Transverse colon (tissue), 4 donors: Measurements from ENCODE around the gene SPATC1L. TPM values are rescaled to one million over a fixed set of nuclear protein-coding genes. Genes with fewer than 3 reads are reported as not detected.

Experiments
- DNase-seq: peaks from one replicate; pipeline ENCODE4 v3.0.0-alpha.2; 2019
- H3K27ac ChIP-seq, 4 donors: fragments of 200-600 bp; sonication (generic); 2 replicates each; pipeline ENCODE4 v1.5.1; 2016 to 2018; ENCODE audit warnings: inconsistent platforms in 4 of 4
- H3K27me3 ChIP-seq: fragments of 200-600 bp; sonication (generic); 2 replicates; pipeline ENCODE4 v1.5.1; 2017; ENCODE audit warnings: inconsistent platforms
- H3K36me3 ChIP-seq, 4 donors: fragments of 200-600 bp; sonication (generic); 2 replicates each; pipeline ENCODE4 v1.5.1; 2017 to 2019; ENCODE audit warnings: inconsistent platforms in 4 of 4
- H3K4me1 ChIP-seq, 4 donors: fragments of 200-600 bp; sonication (generic); 2 replicates each; pipeline ENCODE4 v1.5.1; 2017 to 2020; ENCODE audit warnings: inconsistent platforms in 4 of 4
- H3K4me3 ChIP-seq, 4 donors: fragments of 200-600 bp; sonication (generic); 1 replicate in 1 of 4; 2 replicates in 3 of 4; pipeline versions ENCODE4 v1.5.1 to v1.6.1; 2017 to 2019; ENCODE audit warnings: inconsistent platforms in 4 of 4
- H3K9me3 ChIP-seq, 2 donors: fragments of 200-600 bp; sonication (generic); 2 replicates each; pipeline ENCODE4 v1.5.1; 2017 to 2019; ENCODE audit warnings: inconsistent platforms in 2 of 2
- EP300 ChIP-seq: sonication (generic); formaldehyde crosslinking; IDR thresholded peaks from one replicate; pipeline ENCODE4 v1.6.1; 2017; ENCODE audit warnings: antibody characterized with exemption, low read depth
- POLR2A ChIP-seq: fragments of 450-650 bp; IDR thresholded peaks from one replicate; pipeline ENCODE4 v1.6.1; 2016; ENCODE audit warnings: antibody characterized with exemption, mild to moderate bottlenecking, moderate library complexity
- POLR2AphosphoS5 ChIP-seq, 3 donors: sonication (generic); formaldehyde crosslinking; IDR thresholded peaks; one replicate each; pipeline ENCODE4 v1.6.1; 2016; ENCODE audit warnings: antibody characterized with exemption in 3 of 3
- WGBS, 2 donors: methylation state at CpG; one replicate each; pipeline ENCODE4 v1.1.5; 2018; ENCODE audit warnings: low coverage in 1 of 2; 5-methylcytosine and 5-hydroxymethylcytosine counted together
- in situ Hi-C, 4 donors: fragments of 200-750 bp; cut with MboI; loops; one replicate each; pipeline versions ENCODE4 v1.15.0 to v1.15.1; 2017; ENCODE audit warnings: low sequenced_read_pairs in 3 of 4, low pct_ligation_motif_present in 1 of 4, low pct_unique_long_range_greater_than_20kb in 1 of 4
- intact Hi-C: fragments of 100-400 bp; cut with DNase I; formaldehyde crosslinking; loops from one replicate; pipeline ENCODE4 v1.15.1; 2023; ENCODE audit warnings: low total_unique reads
- total RNA-seq, 4 donors: library from RNA; depleted of rRNA; stranded (reverse); fragments of >200 nt; gene quantifications; one replicate each; pipeline ENCODE4 v1.1.0, GENCODE V29; 2016
- TF ChIP-seq, protein P1 (sequence below), 5 experiments: fragments of 200-600 bp in 3 of 5; fragments of 450-650 bp in 2 of 5; sonication (generic) in 3 of 5; IDR thresholded peaks; 1 replicate in 2 of 5; 2 replicates in 3 of 5; pipeline ENCODE4 v1.5.1; 2016 to 2017; ENCODE audit warnings: antibody characterized with exemption in 5 of 5, inconsistent platforms in 3 of 5, mild to moderate bottlenecking in 2 of 5, moderate library complexity in 1 of 5

SPATC1L gene
- total RNA-seq, 4 donors from 2014 or later, result 1.2 to 11.0 (median 8.5) TPM; not detected in 1

DNA sequence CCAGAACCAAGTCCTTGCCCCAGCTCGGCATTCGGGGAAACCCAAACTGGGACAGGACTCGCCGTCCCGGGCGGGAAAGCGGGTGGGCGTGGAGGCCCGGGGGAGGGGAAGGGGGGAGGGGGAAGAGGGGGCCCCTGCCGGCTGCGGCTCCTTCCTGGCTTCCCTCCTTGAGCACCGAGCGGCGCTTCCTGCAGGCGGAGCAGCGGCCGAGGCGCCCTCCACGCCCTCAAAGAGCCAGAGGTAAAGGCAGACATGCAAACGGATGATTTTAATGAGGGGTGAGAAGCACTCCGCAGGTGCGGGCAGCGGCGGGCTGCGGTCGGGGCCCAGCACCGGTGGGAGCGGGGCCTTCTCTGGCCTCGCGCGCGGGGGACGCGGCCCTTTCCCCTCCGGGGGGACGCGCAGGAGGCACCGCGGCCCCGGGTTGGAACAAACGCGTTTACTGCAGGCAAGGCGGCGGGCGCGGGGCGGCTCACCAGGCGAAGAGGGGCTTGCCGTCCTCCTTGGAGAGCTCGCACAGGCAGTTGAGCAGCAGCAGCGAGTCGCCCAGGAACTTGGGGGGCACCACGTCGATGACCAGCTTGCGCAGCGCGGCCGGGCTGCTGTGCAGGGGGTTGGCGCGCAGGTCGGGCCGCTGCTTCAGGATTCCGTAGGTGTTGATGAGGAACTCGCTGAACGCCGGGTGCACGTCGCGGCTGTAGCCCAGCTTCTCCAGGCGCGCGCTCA, 23.2 kb downstream of the SPATC1L start:
- WGBS, 2 donors, result 64% methylated on average over 70 of the region's 72 CpGs; no CpG with 5 or more reads in 1 of the 2 donors
- peak; percentile 5 for DNase-seq
- in situ Hi-C loops (no loop called here), intact Hi-C loops (no loop called here)
- Histone ChIP-seq H3K27me3 (peaks cover 29% of the 10 kb centered on the region), H3K4me1 (peaks cover 0 to 3% (median 0%) of the 10 kb centered on the region in 4 donors), H3K9me3 (no peaks in the 10 kb centered on the region), H3K36me3 (no peaks in the 10 kb centered on the region), H3K27ac (no peak overlapping the region), H3K4me3 (peak overlapping the region in 1 of 4 donors; percentile 21)
- TF ChIP-seq, protein P1, sequence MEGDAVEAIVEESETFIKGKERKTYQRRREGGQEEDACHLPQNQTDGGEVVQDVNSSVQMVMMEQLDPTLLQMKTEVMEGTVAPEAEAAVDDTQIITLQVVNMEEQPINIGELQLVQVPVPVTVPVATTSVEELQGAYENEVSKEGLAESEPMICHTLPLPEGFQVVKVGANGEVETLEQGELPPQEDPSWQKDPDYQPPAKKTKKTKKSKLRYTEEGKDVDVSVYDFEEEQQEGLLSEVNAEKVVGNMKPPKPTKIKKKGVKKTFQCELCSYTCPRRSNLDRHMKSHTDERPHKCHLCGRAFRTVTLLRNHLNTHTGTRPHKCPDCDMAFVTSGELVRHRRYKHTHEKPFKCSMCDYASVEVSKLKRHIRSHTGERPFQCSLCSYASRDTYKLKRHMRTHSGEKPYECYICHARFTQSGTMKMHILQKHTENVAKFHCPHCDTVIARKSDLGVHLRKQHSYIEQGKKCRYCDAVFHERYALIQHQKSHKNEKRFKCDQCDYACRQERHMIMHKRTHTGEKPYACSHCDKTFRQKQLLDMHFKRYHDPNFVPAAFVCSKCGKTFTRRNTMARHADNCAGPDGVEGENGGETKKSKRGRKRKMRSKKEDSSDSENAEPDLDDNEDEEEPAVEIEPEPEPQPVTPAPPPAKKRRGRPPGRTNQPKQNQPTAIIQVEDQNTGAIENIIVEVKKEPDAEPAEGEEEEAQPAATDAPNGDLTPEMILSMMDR (IDR thresholded peaks at IDR 0.05), result no peak
- TF ChIP-seq EP300 (no peak), POLR2A (no peak), POLR2AphosphoS5 (IDR thresholded peaks at IDR 0.05) (no peak)

DNA sequence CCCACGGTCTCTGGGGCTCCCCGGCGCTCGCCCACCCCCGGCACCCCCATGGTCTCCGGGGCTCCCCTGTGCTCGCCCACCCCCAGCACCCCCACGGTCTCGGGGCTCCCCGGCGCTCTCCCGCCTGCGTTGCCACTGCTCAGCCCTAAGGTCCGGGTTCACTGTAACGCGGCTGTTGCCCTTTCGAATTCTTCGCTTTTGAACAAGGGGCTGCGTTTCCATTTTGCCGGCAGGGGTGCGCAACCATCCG, 23.7 kb downstream of the SPATC1L start:
- 90 to 100% methylated on average over 5 to 16 of the region's 22 CpGs for WGBS, 2 donors
- in situ Hi-C loops, result no loop called here
- TF ChIP-seq, protein P1 (IDR thresholded peaks at IDR 0.05), result no peak
- TF ChIP-seq POLR2AphosphoS5 (IDR thresholded peaks at IDR 0.05) (no peak), POLR2A (no peak), EP300 (no peak)
- Histone ChIP-seq H3K36me3 (no peaks in the 10 kb centered on the region), H3K27me3 (peaks cover 29% of the 10 kb centered on the region), H3K4me1 (peaks cover 0 to 3% (median 0%) of the 10 kb centered on the region in 4 donors), H3K27ac (no peak overlapping the region), H3K9me3 (no peaks in the 10 kb centered on the region), H3K4me3 (no peak overlapping the region)
- peak; percentile 5 for DNase-seq
- intact Hi-C loops, result no loop called here

DNA sequence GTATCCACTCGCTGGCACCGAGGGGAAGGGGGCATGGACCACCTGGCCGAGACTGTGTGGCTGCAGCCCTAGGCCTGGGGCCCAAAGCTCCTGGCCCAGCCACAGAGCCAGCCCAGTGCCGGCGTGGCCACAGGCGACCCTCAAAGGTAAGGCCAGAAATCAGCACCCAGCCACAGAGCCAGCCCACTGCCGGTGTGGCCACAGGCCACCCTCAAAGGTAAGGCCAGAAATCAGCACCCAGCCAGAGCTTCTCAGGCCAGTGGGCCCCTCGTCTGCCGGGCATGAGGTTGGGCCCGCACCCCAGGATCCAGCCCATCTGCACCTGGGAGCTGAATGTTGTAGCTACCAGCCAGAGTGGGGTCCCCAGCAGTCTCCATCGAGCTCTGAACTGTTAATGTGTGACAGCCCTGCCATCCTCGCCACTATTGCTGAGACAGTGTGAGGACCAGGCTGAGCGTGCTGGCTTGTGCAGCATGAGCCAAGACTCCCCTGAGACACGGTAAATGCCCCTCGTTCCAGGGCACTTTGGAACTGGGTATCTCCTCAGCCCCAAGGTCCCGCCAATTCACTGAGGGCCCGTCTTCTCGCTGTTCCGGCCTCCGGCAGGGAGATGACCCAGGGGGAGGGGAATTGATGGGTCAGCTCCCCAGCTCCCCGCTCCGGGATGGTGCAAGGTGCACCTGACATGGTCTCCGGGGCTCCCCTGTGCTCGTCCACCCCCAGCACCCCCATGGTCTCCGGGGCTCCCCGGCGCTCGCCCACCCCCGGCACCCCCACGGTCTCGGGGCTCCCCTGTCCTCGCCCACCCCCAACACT, 24.2 kb downstream of the SPATC1L start:
- no peak overlapping the region for H3K4me3 ChIP-seq
- 96 to 100% methylated on average over 2 to 28 of the region's 32 CpGs for WGBS, 2 donors
- peaks cover 0 to 3% (median 0%) of the 10 kb centered on the region in 4 donors for H3K4me1 ChIP-seq
- H3K9me3 ChIP-seq, result no peaks in the 10 kb centered on the region
- H3K27ac ChIP-seq, result no peak overlapping the region
- in situ Hi-C loops (no loop called here), intact Hi-C loops (no loop called here)
- DNase-seq, result no peak
- H3K36me3 ChIP-seq, result no peaks in the 10 kb centered on the region
- H3K27me3 ChIP-seq, result peaks cover 29% of the 10 kb centered on the region
- TF ChIP-seq EP300 (no peak), POLR2A (no peak), POLR2AphosphoS5 (IDR thresholded peaks at IDR 0.05) (no peak)
- TF ChIP-seq, protein P1 (IDR thresholded peaks at IDR 0.05), result no peak

DNA sequence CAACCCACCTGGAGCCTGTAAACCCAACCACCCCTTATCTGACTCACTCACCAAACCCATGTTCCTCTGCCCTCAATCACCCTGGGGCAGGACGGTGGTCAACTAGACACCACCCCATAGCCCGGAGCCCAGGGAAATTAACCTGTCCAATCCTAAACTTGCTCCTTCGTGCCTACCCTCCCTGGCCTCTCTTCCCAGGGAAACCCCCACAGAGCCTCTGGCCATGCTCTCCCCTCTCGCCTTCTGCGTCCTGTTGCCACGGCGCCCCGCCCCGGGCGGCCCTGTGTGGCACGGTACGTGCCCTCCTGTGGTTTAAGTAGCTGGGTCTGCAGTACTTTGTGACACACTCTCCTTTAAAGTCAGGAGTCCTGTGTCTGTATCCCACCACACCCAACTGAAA, 24.9 kb downstream of the SPATC1L start:
- Histone ChIP-seq H3K36me3 (no peaks in the 10 kb centered on the region), H3K9me3 (no peaks in the 10 kb centered on the region), H3K4me1 (peaks cover 0 to 3% (median 0%) of the 10 kb centered on the region in 4 donors), H3K27me3 (peaks cover 29% of the 10 kb centered on the region), H3K4me3 (no peak overlapping the region), H3K27ac (no peak overlapping the region)
- DNase-seq, result peak; percentile 6
- no peak for TF ChIP-seq POLR2AphosphoS5 (IDR thresholded peaks at IDR 0.05)
- TF ChIP-seq EP300, result no peak
- TF ChIP-seq, protein P1 (IDR thresholded peaks at IDR 0.05), result no peak
- no peak for TF ChIP-seq POLR2A
- in situ Hi-C loops, result no loop called here
- WGBS, 2 donors, result 92% methylated on average over 12 of the region's 12 CpGs; no CpG with 5 or more reads in 1 of the 2 donors
- intact Hi-C loops, result no loop called here
